HFFc6 (cell line): ENCODE measurements around the gene BACH2. TPM values are rescaled to one million over a fixed set of nuclear protein-coding genes. Genes with fewer than 3 reads are reported as not detected.
"Not testable (repeated sequence)": the region's sequence is repeated elsewhere in the genome, so short reads cannot be mapped to it uniquely, and the experiment has no call there.

ENCODE experiments used
- DNase-seq: peaks from one replicate; pipeline ENCODE4 v3.0.0-alpha.2; 2018
- H3K27ac Mint-ChIP-seq: 2 replicates; pipeline ENCODE4 v1.8.0; 2020; ENCODE audit warnings: mild to moderate bottlenecking, mixed read lengths
- H3K27me3 Mint-ChIP-seq: 2 replicates; pipeline ENCODE4 v1.8.0; 2021; ENCODE audit warnings: mild to moderate bottlenecking, moderate library complexity, mixed read lengths; ENCODE audit not compliant: insufficient read depth
- H3K36me3 Mint-ChIP-seq: 2 replicates; pipeline ENCODE4 v1.8.0; 2021; ENCODE audit warnings: low read depth, mixed read lengths
- H3K4me1 Mint-ChIP-seq: 2 replicates; pipeline ENCODE4 v1.8.0; 2020; ENCODE audit warnings: low read depth, mixed read lengths
- H3K4me3 Mint-ChIP-seq: 2 replicates; pipeline ENCODE4 v1.8.0; 2020; ENCODE audit warnings: mild to moderate bottlenecking, moderate library complexity, mixed read lengths
- H3K9me3 Mint-ChIP-seq: 2 replicates; pipeline ENCODE4 v1.8.0; 2020; ENCODE audit warnings: mild to moderate bottlenecking, mixed read lengths
- total RNA-seq, 6 experiments: library from RNA; stranded (reverse); fragmentation: NEBNext Ultra II Directional; extraction: Animal tissue kit (Norgen Biotek cat#: 25700); gene quantifications; 2 replicates in 1 of 6; 3 replicates in 5 of 6; pipeline ENCODE4 v1.2.3, GENCODE V29; 2021
- TF ChIP-seq, protein P1 (sequence below): fragments of 200-600 bp; sonication (generic); IDR thresholded peaks from 2 replicates; pipeline ENCODE4 v1.5.0; 2021; ENCODE audit warnings: antibody characterized with exemption, mild to moderate bottlenecking

BACH2 gene
- total RNA-seq, 6 experiments from 2014 or later: not detected

DNA sequence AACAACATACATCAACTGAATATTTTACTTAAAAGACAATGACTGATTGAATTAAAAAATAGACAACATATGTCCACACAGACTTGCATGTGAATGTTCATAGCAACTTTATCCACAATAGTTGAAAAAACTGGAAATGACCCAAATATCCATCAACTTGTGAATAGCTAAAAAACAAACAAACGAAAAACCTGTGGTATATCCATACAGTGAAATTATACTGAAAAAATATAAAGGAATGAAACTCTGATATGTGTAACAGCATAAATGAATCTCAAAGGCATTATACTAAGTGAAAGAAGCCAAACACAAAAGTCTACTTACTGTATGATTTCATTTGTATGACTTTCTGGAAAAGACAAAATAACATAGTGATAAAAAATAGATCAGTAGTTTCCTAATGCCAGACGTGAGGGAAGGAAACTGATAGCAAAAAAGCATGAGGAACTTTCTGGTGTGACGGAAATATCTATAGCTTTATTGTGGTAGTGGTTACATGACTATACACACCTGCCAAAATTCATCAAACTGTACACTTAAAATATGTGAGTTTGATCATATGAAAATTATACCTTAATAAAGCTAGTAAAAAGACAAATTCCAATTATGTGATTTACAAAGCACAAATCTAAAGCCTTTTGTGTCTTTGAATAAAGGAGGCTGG is 123.2 kb downstream of the BACH2 start:
- TF ChIP-seq, protein P1, sequence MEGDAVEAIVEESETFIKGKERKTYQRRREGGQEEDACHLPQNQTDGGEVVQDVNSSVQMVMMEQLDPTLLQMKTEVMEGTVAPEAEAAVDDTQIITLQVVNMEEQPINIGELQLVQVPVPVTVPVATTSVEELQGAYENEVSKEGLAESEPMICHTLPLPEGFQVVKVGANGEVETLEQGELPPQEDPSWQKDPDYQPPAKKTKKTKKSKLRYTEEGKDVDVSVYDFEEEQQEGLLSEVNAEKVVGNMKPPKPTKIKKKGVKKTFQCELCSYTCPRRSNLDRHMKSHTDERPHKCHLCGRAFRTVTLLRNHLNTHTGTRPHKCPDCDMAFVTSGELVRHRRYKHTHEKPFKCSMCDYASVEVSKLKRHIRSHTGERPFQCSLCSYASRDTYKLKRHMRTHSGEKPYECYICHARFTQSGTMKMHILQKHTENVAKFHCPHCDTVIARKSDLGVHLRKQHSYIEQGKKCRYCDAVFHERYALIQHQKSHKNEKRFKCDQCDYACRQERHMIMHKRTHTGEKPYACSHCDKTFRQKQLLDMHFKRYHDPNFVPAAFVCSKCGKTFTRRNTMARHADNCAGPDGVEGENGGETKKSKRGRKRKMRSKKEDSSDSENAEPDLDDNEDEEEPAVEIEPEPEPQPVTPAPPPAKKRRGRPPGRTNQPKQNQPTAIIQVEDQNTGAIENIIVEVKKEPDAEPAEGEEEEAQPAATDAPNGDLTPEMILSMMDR: no peak
- no peaks in the 10 kb centered on the region for H3K36me3 Mint-ChIP-seq
- DNase-seq: no peak

DNA sequence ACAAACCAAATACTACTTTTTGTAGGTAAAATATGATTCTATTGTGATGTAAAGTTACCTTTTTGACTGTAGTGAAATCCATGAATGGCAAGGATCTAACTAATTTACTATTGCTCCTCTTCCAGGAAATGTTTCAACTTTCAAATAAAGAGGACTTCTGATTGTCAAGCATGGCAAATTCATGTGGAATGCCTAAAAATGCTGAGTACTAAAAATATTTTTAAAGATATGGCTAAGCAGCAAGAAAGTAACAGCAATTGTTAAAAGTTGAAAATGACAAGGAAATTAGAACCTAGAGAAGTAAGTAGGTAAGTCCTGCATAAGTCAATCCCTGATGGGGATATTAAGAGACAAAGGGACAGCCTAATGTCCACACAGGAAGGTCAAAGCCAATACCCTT is 126.0 kb downstream of the BACH2 start:
- Mint-ChIP-seq H3K36me3 (no peaks in the 10 kb centered on the region), H3K4me1 (no peaks in the 10 kb centered on the region; the same call in 1 of the 2 replicates), H3K9me3 (no peaks in the 10 kb centered on the region), H3K4me3 (no peak overlapping the region), H3K27me3 (peaks cover 3% of the 10 kb centered on the region; the same call in 1 of the 2 replicates), H3K27ac (no peak overlapping the region)
- no peak for DNase-seq
- TF ChIP-seq, protein P1: no peak

More for the DNA sequence above, 123.2 kb downstream of the BACH2 start:
- Mint-ChIP-seq H3K9me3 (no peaks in the 10 kb centered on the region), H3K27ac (no peak overlapping the region), H3K4me1 (no peaks in the 10 kb centered on the region; the same call in 1 of the 2 replicates), H3K27me3 (peaks cover 6% of the 10 kb centered on the region; the same call in 1 of the 2 replicates), H3K4me3 (no peak overlapping the region)

DNA sequence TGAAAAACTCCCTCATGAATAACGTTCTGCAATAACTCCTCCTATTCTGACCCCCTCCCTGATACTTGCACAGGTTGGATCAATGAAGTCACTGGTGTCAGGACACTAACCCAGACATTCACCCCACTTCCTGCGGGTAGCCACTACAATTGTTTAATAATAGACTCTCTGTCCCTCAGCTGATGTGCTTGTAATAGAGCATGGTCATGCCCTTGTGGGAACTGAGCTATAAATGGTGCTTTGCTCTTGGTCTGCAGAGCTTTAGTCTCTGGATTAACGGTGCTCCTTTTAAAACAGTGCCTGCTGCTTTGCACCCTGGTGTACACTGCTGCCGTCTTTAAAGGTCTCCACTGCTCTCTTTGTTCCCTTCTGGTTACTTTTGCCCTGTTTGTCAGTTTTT is 127.3 kb downstream of the BACH2 start:
- H3K4me3 Mint-ChIP-seq: no peak overlapping the region
- no peak for DNase-seq
- H3K9me3 Mint-ChIP-seq: no peaks in the 10 kb centered on the region
- TF ChIP-seq, protein P1: no peak
- H3K27ac Mint-ChIP-seq: no peak overlapping the region
- H3K27me3 Mint-ChIP-seq: no peaks in the 10 kb centered on the region; the same call in 1 of the 2 replicates
- no peaks in the 10 kb centered on the region; the same call in 1 of the 2 replicates for H3K4me1 Mint-ChIP-seq
- no peaks in the 10 kb centered on the region for H3K36me3 Mint-ChIP-seq

DNA sequence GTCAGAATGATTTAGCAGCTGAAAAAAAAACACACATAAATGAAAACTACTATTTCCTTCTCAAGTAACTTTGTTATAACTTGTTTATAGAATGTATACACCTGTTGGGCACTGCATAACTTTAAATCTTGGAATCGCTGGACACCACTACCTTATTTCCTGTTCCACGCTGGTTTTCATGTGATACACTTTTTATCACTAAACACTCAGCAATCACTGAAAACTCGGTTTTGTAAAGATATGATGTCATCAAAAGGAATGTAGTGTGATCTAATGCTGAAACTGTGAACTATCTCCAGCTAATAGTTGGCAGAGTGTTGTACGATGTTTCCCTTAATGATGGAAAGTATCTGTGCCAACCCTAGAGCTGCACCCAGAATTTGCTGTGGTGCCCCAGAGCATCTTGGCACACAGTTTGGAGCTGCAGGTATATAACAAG is 127.9 kb downstream of the BACH2 start:
- Mint-ChIP-seq H3K9me3 (peaks cover 2% of the 10 kb centered on the region; the same call in 1 of the 2 replicates), H3K27me3 (no peaks in the 10 kb centered on the region; the same call in 1 of the 2 replicates), H3K36me3 (no peaks in the 10 kb centered on the region), H3K4me1 (no peaks in the 10 kb centered on the region; the same call in 1 of the 2 replicates), H3K27ac (no peak overlapping the region), H3K4me3 (no peak overlapping the region)
- peak; percentile 5 for DNase-seq
- TF ChIP-seq, protein P1: no peak

DNA sequence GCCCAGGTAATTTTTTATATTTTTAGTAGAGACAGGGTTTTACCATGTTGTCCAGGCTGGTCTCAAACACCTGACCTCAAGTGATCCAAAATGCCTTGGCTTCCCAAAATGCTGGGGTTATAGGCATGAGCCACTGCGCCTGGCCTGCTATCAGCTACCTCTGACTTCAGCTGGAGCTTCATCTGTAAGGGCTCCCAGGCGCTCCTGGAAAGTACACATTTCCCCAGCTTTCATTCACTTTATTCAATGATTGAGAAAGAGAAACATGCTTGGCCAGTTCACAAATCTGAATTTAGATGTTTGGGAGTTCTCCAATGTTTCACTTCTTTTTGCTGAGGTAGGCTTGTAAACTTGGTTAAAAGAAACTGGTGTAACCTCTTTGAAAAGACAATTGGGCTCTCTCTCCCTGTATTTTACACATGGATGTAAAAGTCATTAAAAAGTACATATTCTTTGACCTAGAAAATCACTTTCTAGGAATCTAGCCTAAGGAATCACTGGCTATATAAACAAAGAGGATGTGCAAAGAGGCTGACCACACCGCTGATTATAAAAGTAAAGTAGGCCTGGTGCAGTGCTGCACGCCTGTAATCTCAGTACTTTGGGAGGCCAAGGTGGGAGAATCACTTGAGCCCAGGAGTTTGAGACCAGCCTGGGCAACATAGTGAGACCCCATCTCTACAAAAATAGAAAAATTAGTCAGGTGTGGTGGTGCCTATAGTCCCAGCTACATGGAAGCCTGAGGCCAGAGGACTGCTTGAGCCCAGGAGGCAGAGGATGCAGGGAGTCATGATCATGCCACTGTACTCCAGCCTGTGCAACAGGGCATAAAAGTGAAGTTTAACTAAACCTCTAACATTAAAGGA is 128.9 kb downstream of the BACH2 start:
- H3K27me3 Mint-ChIP-seq: no peaks in the 10 kb centered on the region; the same call in 1 of the 2 replicates
- H3K36me3 Mint-ChIP-seq: no peaks in the 10 kb centered on the region
- H3K9me3 Mint-ChIP-seq: peaks cover 3% of the 10 kb centered on the region; the same call in 1 of the 2 replicates
- H3K4me3 Mint-ChIP-seq: no peak overlapping the region
- TF ChIP-seq, protein P1: no peak
- no peak for DNase-seq
- no peak overlapping the region for H3K27ac Mint-ChIP-seq
- no peaks in the 10 kb centered on the region; the same call in 1 of the 2 replicates for H3K4me1 Mint-ChIP-seq

DNA sequence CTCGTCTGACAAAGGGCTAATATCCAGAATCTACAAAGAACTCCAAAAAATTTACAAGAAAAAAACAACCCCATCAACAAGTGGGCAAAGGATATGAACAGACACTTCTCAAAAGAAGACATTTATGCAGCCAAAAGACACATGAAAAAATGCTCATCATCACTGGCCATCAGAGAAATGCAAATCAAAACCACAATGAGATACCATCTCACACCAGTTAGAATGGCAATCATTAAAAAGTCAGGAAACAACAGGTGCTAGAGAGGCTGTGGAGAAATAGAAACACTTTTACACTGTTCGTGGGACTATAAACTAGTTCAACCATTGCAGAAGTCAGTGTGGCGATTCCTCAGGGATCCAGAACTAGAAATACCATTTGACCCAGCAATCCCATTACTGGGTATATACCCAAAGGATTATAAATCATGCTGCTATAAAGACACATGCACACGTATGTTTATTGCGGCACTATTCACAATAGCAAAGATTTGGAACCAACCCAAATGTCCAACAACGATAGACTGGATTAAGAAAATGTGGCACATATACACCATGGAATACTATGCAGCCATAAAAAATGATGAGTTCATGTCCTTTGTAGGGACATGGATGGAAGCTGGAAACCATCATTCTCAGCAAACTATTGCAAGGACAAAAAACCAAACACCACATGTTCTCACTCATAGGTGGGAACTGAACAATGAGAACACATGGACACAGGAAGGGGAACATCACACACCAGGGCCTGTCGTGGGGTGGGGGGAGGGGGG is 130.3 kb downstream of the BACH2 start:
- H3K9me3 Mint-ChIP-seq, H3K27me3 Mint-ChIP-seq, DNase-seq, H3K4me1 Mint-ChIP-seq, H3K4me3 Mint-ChIP-seq, H3K27ac Mint-ChIP-seq, H3K36me3 Mint-ChIP-seq: not testable (repeated sequence)
